ENCODE measurements around the gene OR3A1. TPM values are rescaled to one million over a fixed set of nuclear protein-coding genes. Genes with fewer than 3 reads are reported as not detected.
"Not testable (repeated sequence)": the region's sequence is repeated elsewhere in the genome, so short reads cannot be mapped to it uniquely, and the experiment has no call there.

The OR3A1 gene
- polyA plus RNA-seq, 1 experiment, result not detected

DNA sequence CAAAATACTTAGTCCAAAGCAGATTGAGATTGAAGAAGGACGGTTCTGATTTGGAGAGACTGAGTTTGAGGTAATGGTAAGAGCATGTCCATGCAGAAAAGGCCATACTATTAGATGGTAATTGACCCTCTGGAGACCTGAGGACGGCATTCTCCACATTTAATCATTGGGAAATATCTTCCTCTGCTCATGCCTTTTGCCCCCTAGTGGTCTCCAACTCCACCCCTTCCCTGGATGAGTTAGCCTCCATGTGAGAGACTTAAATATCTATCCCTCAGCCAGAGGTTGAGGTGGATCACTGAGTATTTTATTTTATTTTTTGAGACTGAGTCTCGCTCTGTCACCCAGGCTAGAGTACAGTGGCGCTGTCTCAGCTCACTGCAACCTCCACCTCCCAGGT is 10.4 kb upstream of the OR3A1 start:
- Histone ChIP-seq H3K27ac (ENCODE audit: low read depth, low read length) (no peak overlapping the region), H3K27me3 (ENCODE audit: control insufficient read depth, insufficient read depth, low read length) (no peaks in the 10 kb centered on the region), H3K9me3 (ENCODE audit: control insufficient read depth, insufficient read depth, low read length) (peaks cover 26% of the 10 kb centered on the region), H3K4me3 (ENCODE audit: low read depth, low read length) (no peak overlapping the region)
- ChIA-PET CTCF (no interaction called here), POLR2A (no interaction called here)
- TF ChIP-seq, protein P1, sequence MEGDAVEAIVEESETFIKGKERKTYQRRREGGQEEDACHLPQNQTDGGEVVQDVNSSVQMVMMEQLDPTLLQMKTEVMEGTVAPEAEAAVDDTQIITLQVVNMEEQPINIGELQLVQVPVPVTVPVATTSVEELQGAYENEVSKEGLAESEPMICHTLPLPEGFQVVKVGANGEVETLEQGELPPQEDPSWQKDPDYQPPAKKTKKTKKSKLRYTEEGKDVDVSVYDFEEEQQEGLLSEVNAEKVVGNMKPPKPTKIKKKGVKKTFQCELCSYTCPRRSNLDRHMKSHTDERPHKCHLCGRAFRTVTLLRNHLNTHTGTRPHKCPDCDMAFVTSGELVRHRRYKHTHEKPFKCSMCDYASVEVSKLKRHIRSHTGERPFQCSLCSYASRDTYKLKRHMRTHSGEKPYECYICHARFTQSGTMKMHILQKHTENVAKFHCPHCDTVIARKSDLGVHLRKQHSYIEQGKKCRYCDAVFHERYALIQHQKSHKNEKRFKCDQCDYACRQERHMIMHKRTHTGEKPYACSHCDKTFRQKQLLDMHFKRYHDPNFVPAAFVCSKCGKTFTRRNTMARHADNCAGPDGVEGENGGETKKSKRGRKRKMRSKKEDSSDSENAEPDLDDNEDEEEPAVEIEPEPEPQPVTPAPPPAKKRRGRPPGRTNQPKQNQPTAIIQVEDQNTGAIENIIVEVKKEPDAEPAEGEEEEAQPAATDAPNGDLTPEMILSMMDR (IDR thresholded peaks at IDR 0.05; ENCODE audit: low read depth, low read length), result no peak
- no peak for DNase-seq (ENCODE audit: low read depth, low spot score)

DNA sequence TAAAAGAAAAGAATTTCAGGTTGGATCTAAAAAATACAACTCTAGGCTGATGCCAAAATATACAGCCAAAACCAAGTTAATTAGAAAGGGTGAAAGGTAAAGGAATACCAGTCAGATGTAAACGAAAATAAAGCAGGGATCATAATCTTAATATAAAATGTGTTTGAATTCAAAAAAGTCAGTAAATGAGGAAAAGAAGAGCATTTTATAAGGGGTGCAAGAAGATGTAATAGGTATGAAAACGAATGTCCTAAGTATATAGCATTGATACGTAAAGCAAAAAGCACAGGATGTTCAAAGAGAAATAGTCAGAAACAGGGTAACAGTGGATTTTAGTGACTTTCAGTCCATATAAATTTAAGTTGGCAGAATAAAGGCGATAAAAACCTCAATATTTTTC is 2.5 kb downstream of the OR3A1 start:
- CTCF ChIA-PET, result no interaction called here
- DNase-seq (ENCODE audit: low read depth, low spot score), result no peak
- H3K27me3 ChIP-seq (ENCODE audit: control insufficient read depth, insufficient read depth, low read length), result no peaks in the 10 kb centered on the region
- peaks cover 12% of the 10 kb centered on the region for H3K9me3 ChIP-seq (ENCODE audit: control insufficient read depth, insufficient read depth, low read length)
- H3K4me3 ChIP-seq (ENCODE audit: low read depth, low read length), result no peak overlapping the region
- POLR2A ChIA-PET, result no interaction called here
- TF ChIP-seq, protein P1 (IDR thresholded peaks at IDR 0.05; ENCODE audit: low read depth, low read length), result no peak
- no peak overlapping the region for H3K27ac ChIP-seq (ENCODE audit: low read depth, low read length)

DNA sequence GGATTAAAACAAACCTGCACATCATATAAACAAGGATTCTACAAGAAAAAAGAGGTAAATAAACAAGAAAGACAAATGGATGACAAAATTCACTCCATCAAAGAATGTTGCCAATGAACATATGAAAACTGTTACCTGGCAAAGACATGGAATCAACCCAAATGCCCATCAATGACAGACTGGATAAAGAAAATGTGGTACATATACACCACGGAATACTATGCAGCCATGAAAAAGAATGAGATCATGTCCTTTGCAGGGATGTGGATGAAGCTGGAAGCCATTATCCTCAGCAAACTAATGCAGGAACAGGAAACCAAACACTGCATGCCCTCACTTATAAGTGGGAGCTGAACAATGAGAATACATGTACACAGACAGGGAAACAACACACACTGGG is 4.6 kb downstream of the OR3A1 start:
- CTCF ChIA-PET; H3K4me3 ChIP-seq (ENCODE audit: low read depth, low read length); H3K27ac ChIP-seq (ENCODE audit: low read depth, low read length); H3K27me3 ChIP-seq (ENCODE audit: control insufficient read depth, insufficient read depth, low read length); POLR2A ChIA-PET; DNase-seq (ENCODE audit: low read depth, low spot score): not testable (repeated sequence)
- peaks cover 12% of the 10 kb centered on the region for H3K9me3 ChIP-seq (ENCODE audit: control insufficient read depth, insufficient read depth, low read length)

DNA sequence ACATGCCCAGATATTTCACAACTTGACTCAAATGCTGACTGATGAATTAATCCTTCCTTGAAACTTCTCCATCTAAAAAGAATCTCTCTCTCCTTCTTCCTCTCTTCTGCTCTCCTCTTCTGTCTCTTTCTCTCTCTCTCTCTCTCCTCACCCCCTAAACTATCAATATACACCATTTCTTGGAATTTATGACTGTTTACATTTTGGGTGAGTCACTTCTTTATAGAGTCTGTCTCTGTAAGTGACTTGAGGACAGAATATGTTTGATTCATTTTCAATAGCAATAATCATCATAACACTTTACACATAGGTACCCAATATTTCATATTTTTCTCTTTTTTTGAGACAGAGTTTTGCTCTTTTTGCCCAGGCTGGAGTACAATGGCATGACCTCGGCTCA is 15.3 kb downstream of the OR3A1 start:
- Histone ChIP-seq H3K27me3 (ENCODE audit: control insufficient read depth, insufficient read depth, low read length) (no peaks in the 10 kb centered on the region), H3K4me3 (ENCODE audit: low read depth, low read length) (no peak overlapping the region), H3K9me3 (ENCODE audit: control insufficient read depth, insufficient read depth, low read length) (peaks cover 16% of the 10 kb centered on the region), H3K27ac (ENCODE audit: low read depth, low read length) (no peak overlapping the region)
- TF ChIP-seq, protein P1 (IDR thresholded peaks at IDR 0.05; ENCODE audit: low read depth, low read length), result no peak
- DNase-seq (ENCODE audit: low read depth, low spot score), result no peak
- POLR2A ChIA-PET, result no interaction called here
- CTCF ChIA-PET, result no interaction called here

DNA sequence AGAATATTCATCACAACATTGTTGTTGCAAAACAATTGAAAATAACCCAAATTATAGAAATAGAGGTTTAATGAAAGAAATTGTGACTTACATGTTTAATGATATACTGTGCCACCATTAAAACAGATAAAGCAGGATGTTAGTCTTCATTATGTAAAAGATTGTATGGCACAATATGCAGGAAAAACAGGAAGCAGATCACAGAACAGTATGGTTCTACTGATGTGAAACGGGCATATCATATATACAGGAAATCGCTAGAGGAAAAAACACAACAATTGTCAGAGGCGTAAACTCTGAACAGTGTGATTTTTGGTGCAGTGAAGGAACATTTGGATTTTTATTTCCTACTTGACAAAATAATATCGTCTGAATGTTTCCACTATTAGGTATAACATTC is 22.0 kb downstream of the OR3A1 start:
- ChIA-PET POLR2A (no interaction called here), CTCF (no interaction called here)
- no peaks in the 10 kb centered on the region for H3K27me3 ChIP-seq (ENCODE audit: control insufficient read depth, insufficient read depth, low read length)
- H3K4me3 ChIP-seq (ENCODE audit: low read depth, low read length), result no peak overlapping the region
- DNase-seq (ENCODE audit: low read depth, low spot score), result no peak
- TF ChIP-seq, protein P1 (IDR thresholded peaks at IDR 0.05; ENCODE audit: low read depth, low read length), result no peak
- H3K27ac ChIP-seq (ENCODE audit: low read depth, low read length), result no peak overlapping the region
- peaks cover 4% of the 10 kb centered on the region for H3K9me3 ChIP-seq (ENCODE audit: control insufficient read depth, insufficient read depth, low read length)

Data from AG04450 (cell line).